Mucosa of rectum (tissue), 2 donors: ENCODE data around the gene SPRY4.
"Not testable (repeated sequence)": the region's sequence is repeated elsewhere in the genome, so short reads cannot be mapped to it uniquely, and the experiment has no call there.

ENCODE experiments used
- H3K27ac ChIP-seq, 2 donors: one replicate each; pipeline ENCODE4 v1.7.0; 2013; ENCODE audit warnings: inconsistent platforms in 2 of 2, low read depth in 2 of 2, low read length in 2 of 2
- H3K27me3 ChIP-seq, 2 donors: one replicate each; pipeline ENCODE4 v1.7.0; 2013; ENCODE audit warnings: low read length in 2 of 2; ENCODE audit not compliant: control insufficient read depth in 2 of 2, insufficient read depth in 2 of 2
- H3K36me3 ChIP-seq, 2 donors: one replicate each; pipeline ENCODE4 v1.7.0; 2013; ENCODE audit warnings: low read length in 2 of 2; ENCODE audit not compliant: control insufficient read depth in 2 of 2, insufficient read depth in 2 of 2
- H3K4me1 ChIP-seq, 2 donors: one replicate each; pipeline ENCODE4 v1.7.0; 2013; ENCODE audit warnings: low read length in 2 of 2, mild to moderate bottlenecking in 1 of 2; ENCODE audit not compliant: control insufficient read depth in 2 of 2, insufficient read depth in 2 of 2
- H3K4me3 ChIP-seq, 2 donors: one replicate each; pipeline ENCODE4 v1.7.0; 2013; ENCODE audit warnings: low read length in 2 of 2
- H3K9ac ChIP-seq, 2 donors: one replicate each; pipeline ENCODE4 v1.7.0; 2013; ENCODE audit warnings: low read length in 2 of 2, low read depth in 1 of 2, mild to moderate bottlenecking in 1 of 2
- H3K9me3 ChIP-seq, 2 donors: one replicate each; pipeline ENCODE4 v1.7.0; 2013; ENCODE audit warnings: low read length in 2 of 2; ENCODE audit not compliant: control insufficient read depth in 2 of 2
- donor health status: healthy.
- donor health status: Normal muscosa, but diverticular disease.

Gene SPRY4

DNA sequence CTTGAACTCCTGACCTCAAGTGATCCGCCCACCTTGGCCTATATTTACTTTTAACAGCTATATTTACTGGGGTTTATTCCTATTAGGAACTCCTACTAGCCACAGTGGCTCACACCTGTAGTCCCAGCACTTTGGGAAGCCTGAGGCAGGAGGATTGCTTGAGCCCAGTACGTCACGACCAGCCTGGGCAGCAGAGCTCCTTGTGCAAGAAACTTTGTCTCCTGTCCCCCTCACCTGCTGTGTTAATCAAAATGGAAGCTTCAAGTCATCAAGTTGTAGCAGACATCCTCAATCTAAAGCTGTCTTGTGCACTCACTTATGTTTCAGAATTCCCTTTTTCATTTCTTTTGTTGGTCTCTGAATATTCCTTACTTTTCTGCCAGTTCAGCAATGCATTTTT, 15.0 kb upstream of the SPRY4 start:
- Histone ChIP-seq H3K36me3 (no peaks in the 10 kb centered on the region), H3K27ac (no peak overlapping the region), H3K27me3 (no peaks in the 10 kb centered on the region), H3K9me3 (peaks cover 2 to 3% of the 10 kb centered on the region in 2 donors), H3K4me3 (no peak overlapping the region), H3K4me1 (no peaks in the 10 kb centered on the region), H3K9ac (no peak overlapping the region)

DNA sequence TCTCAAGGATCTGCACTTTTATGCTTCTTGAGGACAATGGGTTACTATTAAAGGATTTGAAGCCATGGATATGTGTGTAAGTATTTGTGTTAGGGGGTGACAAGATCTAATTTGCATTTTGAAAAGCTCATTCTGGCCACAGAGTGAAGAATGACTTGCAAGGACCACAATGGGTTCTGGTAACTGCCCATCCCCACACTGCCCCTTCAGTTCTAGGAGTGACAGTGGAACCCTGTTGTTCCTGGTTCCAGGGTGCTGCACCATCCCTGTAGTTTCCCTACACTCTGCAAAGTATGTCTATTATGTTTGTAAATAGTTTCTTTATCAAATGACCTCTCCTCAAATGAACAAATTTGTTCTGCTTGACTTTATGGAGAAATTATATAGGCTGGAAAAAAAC, 9.7 kb upstream of the SPRY4 start:
- no peak overlapping the region for H3K9ac ChIP-seq
- H3K36me3 ChIP-seq, result no peaks in the 10 kb centered on the region
- H3K27ac ChIP-seq, result no peak overlapping the region
- H3K27me3 ChIP-seq, result no peaks in the 10 kb centered on the region
- no peak overlapping the region for H3K4me3 ChIP-seq
- no peaks in the 10 kb centered on the region for H3K9me3 ChIP-seq
- no peaks in the 10 kb centered on the region for H3K4me1 ChIP-seq

DNA sequence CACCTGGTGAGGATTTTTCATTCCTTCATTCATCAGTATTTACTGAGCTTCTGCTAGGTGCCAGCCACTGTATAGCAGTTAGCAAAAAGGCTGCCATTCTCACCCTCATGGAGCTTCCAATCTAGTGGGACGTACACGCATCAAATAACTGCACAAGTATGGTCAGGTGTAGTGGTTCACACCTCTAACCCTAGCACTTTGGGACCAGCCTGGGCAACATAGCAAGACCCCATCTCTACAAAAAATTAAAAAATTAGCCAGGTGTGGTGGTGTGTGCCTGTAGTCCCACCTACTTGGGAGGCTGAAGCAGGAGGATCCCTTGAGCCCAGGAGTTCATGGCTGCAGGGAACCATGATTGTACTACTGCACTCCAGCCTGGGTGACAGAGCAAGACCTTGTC, 8.9 kb upstream of the SPRY4 start:
- not testable (repeated sequence) for H3K9ac ChIP-seq, H3K9me3 ChIP-seq, H3K27me3 ChIP-seq, H3K36me3 ChIP-seq, H3K4me1 ChIP-seq, H3K4me3 ChIP-seq, H3K27ac ChIP-seq

DNA sequence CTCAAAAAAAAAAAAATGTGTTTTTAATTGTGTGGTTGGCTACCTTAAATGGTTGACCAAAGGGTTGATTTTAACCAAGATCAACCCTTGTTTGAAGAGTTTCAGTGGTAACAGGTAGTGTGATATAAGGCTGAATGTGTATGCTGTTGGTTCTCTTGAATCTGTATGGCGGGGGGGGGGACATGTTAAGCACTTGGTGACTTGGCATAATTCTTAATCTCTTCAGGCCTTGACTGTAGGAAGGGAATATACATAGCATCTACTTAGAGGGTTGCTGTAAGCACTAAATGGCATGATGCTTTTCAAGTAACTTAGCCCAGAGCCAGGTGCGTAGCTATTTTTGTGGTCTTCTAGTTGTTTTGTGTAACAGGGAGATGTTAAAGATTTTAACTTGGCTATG, 5.6 kb upstream of the SPRY4 start:
- H3K27me3 ChIP-seq, result peaks cover 0 to 3% of the 10 kb centered on the region in 2 donors
- no peaks in the 10 kb centered on the region for H3K9me3 ChIP-seq
- no peak overlapping the region for H3K4me3 ChIP-seq
- H3K9ac ChIP-seq, result no peak overlapping the region
- H3K27ac ChIP-seq, result no peak overlapping the region
- H3K4me1 ChIP-seq, result peaks cover 3 to 6% of the 10 kb centered on the region in 2 donors
- no peaks in the 10 kb centered on the region for H3K36me3 ChIP-seq

DNA sequence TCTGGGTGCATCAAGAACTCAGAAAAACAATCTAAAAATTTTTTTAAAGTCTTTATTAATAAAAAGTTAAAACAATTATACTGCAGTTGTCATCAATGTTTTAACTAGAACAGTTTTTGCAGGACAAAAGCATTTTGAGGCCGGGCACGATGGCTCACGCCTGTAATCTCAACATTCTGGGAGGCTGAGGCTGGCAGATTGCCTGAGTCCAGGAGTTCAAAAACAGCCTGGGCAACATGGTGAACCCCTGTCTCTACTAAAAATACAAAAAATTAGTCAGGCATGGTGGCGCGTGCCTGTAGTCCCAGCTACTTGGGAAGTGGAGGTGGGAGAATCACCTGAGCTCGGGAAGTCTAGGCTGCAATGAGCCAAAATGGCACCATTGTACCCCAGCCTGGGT, 5.2 kb upstream of the SPRY4 start:
- Histone ChIP-seq H3K4me1 (peaks cover 7 to 11% of the 10 kb centered on the region in 2 donors), H3K9me3 (no peaks in the 10 kb centered on the region), H3K9ac (no peak overlapping the region), H3K36me3 (no peaks in the 10 kb centered on the region), H3K27me3 (peaks cover 0 to 3% of the 10 kb centered on the region in 2 donors), H3K4me3 (no peak overlapping the region), H3K27ac (no peak overlapping the region)

DNA sequence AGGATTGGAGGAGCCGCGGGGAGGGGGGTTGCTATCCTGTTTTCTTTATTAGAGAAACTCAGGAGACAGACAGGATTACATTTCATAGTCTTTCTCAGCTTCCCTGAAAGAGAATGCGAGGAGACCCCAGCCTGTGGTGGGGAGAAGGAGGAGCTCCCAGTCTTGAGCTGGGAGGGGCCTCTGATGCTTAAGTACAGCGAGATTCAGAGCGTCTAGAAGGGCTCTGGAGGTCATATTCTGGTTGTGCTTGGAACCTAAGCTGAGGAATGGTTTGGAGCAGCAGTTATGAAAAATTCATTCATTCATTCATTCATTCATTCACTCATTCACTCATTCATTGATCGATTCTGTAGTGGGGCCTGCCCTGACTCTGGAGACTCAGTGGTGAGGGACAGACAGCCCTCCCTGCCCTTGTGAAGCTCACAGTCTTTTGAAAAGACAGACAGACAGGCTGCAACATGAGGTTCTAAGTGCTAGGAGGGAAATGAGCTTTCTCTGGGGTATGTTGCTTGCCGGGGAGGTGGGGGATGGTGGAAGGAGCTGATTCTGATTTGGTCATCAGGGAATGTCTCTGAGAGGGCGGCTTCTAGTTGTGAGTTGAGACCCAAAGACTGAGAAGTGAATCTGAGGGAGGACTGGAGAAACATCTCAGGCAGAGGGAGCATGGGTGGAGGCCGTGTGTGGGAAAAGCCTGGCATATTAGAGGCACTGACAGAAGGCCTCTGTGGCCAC, 2.5 kb upstream of the SPRY4 start:
- H3K36me3 ChIP-seq, result no peaks in the 10 kb centered on the region
- H3K4me3 ChIP-seq, result no peak overlapping the region
- peaks cover 0 to 3% of the 10 kb centered on the region in 2 donors for H3K27me3 ChIP-seq
- H3K27ac ChIP-seq, result peak overlapping the region; percentile 5 to 14
- no peak overlapping the region for H3K9ac ChIP-seq
- H3K4me1 ChIP-seq, result peaks cover 22 to 28% of the 10 kb centered on the region in 2 donors
- H3K9me3 ChIP-seq, result no peaks in the 10 kb centered on the region

DNA sequence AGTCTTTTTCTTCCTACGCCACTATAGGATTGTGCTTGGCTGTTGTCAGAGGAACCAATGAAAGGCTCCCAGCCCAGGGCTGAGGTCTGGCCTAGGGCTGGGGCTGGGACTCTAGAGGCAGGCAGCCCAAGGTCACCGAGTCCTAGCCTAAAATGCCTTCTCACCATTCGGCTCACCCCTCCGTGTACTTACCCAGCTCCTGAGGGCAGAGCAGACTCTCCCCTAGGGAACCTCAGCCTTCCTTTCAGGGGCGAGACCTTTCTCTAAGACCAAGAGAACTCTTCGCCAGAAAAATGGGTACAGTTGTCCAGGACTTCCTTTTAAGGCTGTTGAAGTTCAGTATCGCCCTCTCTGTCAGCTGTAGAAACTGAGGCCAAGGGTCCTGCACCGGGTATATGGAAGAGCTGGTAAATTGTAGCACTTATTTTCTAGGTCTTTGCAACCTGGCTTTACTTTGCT, 1.7 kb upstream of the SPRY4 start:
- Histone ChIP-seq H3K9me3 (no peaks in the 10 kb centered on the region), H3K4me1 (peaks cover 25 to 31% of the 10 kb centered on the region in 2 donors), H3K9ac (peak overlapping the region in 1 of 2 donors; percentile 91), H3K36me3 (no peaks in the 10 kb centered on the region), H3K4me3 (peak overlapping the region in 1 of 2 donors; percentile 13), H3K27ac (peak overlapping the region; percentile 92 to 94), H3K27me3 (peaks cover 0 to 3% of the 10 kb centered on the region in 2 donors)

DNA sequence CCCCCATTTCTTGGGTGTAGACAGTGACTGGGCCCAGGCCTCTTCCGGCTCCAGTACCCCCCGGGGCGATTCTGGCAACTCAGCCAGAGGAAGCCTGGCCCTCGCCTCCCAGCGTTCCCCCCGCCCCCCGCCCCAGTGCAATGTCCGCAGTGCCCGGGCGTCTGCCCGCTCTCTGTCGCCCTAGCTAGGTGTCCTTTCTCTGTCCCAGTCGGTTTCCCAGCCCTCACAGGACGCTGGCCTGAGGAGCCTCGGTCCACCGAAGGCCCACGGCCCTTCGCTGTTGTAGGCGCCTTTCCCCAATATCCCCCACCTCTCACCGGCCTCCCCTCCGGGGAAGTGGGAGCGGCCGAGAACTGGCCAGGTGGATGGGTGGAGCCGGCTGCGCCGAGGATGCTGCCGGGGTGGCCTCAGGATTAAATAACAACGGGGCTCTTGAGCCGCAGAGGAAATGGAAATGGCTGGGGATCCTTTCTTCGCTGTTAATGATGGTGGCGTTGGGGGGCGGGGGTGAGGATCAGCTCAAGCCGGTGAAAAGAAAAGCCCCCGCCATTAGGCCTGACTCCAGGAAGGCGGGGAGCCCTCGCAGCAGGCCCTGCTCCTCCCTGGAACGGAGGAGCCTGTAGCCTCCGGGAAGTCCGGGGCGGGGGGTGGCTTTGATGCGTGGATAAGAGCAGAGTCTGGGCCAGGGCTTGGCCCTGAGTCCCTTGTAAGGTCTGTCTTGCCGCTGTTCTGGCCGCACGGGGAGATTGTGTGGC, 1.1 kb upstream of the SPRY4 start:
- H3K9ac ChIP-seq, result peak overlapping the region in 1 of 2 donors; percentile 91
- H3K4me1 ChIP-seq, result peaks cover 31 to 37% of the 10 kb centered on the region in 2 donors
- peak overlapping the region; percentile 84 to 85 for H3K4me3 ChIP-seq
- H3K27me3 ChIP-seq, result peaks cover 0 to 3% of the 10 kb centered on the region in 2 donors
- peak overlapping the region; percentile 92 to 94 for H3K27ac ChIP-seq
- H3K9me3 ChIP-seq, result no peaks in the 10 kb centered on the region
- H3K36me3 ChIP-seq, result no peaks in the 10 kb centered on the region

DNA sequence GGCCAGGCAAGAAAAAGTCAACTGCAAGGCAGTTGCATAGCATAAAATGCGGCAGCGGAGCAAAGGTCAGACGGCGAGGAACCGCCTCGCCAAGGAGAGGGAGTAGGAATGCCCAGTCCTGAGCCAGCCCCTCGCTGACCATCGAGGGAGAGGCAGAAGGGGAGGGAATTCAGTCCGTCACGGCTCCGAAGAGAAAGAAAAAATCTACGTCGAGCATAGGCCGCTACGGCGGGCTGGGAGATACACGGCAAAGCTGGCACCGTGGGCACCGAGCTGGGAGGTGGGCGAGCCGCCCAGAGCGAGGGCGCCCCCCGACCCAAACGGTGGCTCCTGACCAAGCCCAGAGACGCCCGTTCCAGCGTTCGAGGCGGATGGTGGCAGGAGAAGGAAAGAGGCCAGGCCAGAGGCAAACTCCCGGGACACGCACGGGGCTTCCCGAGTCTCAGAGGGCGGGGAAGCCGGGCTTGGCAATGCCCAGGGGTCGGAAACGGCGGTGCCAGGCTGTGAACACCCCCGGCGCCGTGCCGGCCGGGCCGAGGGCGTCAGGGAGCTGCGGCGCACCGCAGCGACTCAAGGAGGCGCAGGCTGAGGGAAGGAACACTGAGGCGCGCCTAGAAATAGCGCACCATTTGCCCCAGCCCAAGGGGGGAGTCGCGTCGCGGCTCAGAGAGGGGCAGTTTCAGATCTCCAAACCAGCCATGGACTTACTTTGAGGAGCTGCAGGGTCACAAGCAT, 518 bp downstream of the SPRY4 start:
- H3K9ac ChIP-seq, result peak overlapping the region; percentile 85 to 91
- peak overlapping the region; percentile 92 to 94 for H3K27ac ChIP-seq
- H3K27me3 ChIP-seq, result peaks cover 0 to 3% of the 10 kb centered on the region in 2 donors
- no peaks in the 10 kb centered on the region for H3K36me3 ChIP-seq
- H3K4me1 ChIP-seq, result peaks cover 43 to 52% of the 10 kb centered on the region in 2 donors
- no peaks in the 10 kb centered on the region for H3K9me3 ChIP-seq
- peak overlapping the region; percentile 84 to 85 for H3K4me3 ChIP-seq
